IPS-18a (cell line): ENCODE results near the gene EAPP.
"Not testable (repeated sequence)": the region's sequence is repeated elsewhere in the genome, so short reads cannot be mapped to it uniquely, and the experiment has no call there.

Experiments used
- H3K27ac ChIP-seq: one replicate; pipeline ENCODE4 v1.5.1; 2013; ENCODE audit warnings: low read length
- H3K27me3 ChIP-seq: one replicate; pipeline ENCODE4 v1.6.1; 2013; ENCODE audit warnings: mild to moderate bottlenecking, low read length; ENCODE audit not compliant: control insufficient read depth, insufficient read depth
- H3K36me3 ChIP-seq: one replicate; pipeline ENCODE4 v1.6.1; 2013; ENCODE audit warnings: low read depth, low read length; ENCODE audit not compliant: control insufficient read depth
- H3K4me1 ChIP-seq: one replicate; pipeline ENCODE4 v1.6.1; 2013; ENCODE audit warnings: low read depth, low read length; ENCODE audit not compliant: control insufficient read depth
- H3K4me3 ChIP-seq: one replicate; pipeline ENCODE4 v1.5.1; 2013; ENCODE audit warnings: low read length
- H3K9ac ChIP-seq: one replicate; pipeline ENCODE4 v1.6.1; 2013; ENCODE audit warnings: mild to moderate bottlenecking, low read length, moderate library complexity
- H3K9me3 ChIP-seq: one replicate; pipeline ENCODE4 v1.6.1; 2013; ENCODE audit warnings: low read depth, low read length; ENCODE audit not compliant: control insufficient read depth

EAPP gene

DNA sequence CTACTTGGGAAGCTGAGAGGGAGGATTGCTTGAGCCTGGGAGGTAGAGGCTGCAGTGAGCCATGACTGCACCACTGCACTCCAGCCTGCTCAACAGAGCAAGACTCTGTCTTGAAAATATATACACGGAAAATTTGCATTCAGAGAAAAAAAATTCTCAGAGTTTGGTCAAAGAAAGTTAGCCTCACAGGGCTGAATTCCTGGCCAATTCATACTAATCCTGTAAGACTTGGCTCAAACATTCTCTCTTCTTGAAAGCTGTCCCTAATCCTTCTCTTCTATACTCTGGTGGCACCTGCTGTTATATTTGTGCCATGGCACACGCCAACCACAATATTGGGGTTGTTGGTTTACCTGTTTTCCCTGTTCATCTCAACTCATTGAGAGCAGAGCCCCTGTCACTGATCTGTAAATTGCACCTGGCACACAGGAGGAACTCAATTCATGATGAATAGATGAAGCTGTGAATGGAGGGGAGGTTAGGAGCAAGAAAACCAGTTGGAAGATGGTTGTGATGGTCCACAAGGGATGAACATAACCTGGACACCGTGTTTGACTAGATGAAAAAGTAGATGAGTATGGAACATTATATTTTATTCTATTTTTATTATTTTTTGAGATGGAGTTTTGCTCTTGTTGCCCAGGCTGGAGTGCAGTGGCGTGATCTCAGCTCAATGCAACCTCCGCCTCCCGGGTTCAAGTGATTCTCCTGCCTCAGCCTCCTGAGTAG, 40.7 kb downstream of the EAPP start:
- no peak overlapping the region for H3K4me3 ChIP-seq
- peaks cover 10% of the 10 kb centered on the region for H3K4me1 ChIP-seq
- no peak overlapping the region for H3K9ac ChIP-seq
- no peaks in the 10 kb centered on the region for H3K27me3 ChIP-seq
- no peaks in the 10 kb centered on the region for H3K9me3 ChIP-seq
- no peaks in the 10 kb centered on the region for H3K36me3 ChIP-seq
- H3K27ac ChIP-seq: no peak overlapping the region

DNA sequence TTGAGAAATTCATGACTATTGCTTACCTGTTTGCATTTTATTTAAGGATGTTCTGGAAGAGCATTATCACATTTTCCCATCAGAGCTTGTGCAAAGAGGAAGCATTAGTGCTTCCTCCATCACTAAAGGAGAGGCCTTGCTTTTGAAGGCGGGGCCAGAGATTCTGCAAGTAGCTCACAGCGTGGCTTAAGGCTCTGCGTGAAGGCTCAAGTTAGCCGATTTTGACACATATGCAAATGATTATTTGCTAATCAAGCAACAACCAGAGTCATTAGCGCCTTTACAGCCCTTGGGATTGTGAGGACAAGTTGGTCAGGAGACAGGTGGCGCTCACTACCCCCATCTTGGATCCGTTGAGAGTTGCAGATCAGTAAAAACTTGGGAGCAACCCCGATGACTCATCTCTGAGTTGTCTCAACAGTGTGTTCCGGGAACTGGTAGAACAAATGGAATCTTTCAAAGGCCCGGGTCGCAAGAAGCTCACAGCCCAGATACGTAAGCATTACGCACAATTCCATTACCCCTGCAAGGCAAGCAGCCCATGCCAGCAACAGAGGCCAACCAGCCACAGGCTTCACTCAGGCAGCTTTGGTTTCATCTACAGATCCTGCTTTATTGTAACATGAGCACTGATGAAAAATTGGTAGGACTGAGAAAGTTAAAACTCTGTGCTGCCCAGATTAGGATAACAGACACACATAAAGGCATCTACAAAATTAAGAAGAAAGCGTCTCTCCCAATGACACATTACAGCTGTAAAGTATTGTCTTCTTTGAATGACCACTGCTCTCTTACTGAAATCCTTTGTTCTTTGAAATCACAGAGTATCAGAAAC, 42.6 kb downstream of the EAPP start:
- Histone ChIP-seq H3K4me3 (no peak overlapping the region), H3K4me1 (peaks cover 10% of the 10 kb centered on the region), H3K9me3 (no peaks in the 10 kb centered on the region), H3K27ac (peak overlapping the region; percentile 14), H3K36me3 (no peaks in the 10 kb centered on the region), H3K27me3 (no peaks in the 10 kb centered on the region), H3K9ac (no peak overlapping the region)

DNA sequence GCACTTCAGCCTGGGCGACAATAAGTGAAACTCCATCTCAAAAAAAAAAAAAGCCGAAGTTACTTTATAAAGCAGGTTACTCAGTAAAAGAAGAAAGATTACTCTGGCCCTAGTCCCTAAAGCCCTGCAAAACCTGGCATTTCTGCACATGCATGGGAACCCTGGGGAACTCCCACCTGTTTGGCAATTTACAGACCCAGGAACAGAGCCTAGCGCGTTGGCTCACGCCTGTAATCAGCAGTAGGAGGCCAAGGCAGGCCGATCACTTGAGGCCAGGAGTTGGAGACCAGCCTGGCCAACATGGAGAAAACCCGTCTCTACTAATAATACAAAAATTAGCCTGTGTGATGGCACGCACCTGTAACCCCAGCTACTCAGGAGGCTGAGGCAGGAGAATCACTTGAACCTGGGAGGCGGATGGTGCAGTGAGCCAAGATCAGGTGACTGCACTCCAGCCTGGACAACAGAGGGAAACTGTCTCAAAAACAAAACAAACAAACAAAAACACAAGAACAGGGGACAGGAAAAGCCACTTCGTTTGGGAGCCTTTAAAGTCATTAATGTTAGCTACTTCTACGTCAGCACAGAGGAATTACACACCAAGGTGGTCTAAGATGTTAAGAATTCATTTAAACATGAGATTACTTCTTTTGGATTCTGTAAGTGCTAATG, 43.4 kb downstream of the EAPP start:
- Histone ChIP-seq H3K4me1 (peaks cover 10% of the 10 kb centered on the region), H3K36me3 (no peaks in the 10 kb centered on the region), H3K27ac (no peak overlapping the region), H3K9me3 (no peaks in the 10 kb centered on the region), H3K27me3 (no peaks in the 10 kb centered on the region), H3K4me3 (no peak overlapping the region), H3K9ac (no peak overlapping the region)

DNA sequence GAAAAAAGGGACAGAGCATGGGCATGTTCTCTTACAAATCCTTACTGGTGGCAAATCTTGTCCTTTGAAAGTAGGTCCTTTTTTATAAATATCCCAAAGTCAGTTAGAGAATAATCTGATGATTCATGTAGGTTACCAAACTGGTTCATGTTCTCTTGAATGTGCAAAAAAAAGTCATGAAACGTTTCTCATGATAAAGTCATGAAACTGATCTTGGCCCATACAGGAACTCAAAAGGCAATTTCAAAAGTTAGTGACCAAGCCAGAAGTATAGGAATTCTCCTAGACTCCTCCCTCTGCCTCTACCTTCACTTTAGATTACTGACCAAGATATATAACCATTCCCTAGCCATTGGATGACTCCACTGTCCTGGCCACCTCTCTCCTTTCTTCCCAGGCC, 50.2 kb downstream of the EAPP start:
- Histone ChIP-seq H3K4me3 (no peak overlapping the region), H3K27ac (no peak overlapping the region), H3K36me3 (no peaks in the 10 kb centered on the region), H3K9me3 (no peaks in the 10 kb centered on the region), H3K4me1 (no peaks in the 10 kb centered on the region), H3K9ac (no peak overlapping the region), H3K27me3 (no peaks in the 10 kb centered on the region)

DNA sequence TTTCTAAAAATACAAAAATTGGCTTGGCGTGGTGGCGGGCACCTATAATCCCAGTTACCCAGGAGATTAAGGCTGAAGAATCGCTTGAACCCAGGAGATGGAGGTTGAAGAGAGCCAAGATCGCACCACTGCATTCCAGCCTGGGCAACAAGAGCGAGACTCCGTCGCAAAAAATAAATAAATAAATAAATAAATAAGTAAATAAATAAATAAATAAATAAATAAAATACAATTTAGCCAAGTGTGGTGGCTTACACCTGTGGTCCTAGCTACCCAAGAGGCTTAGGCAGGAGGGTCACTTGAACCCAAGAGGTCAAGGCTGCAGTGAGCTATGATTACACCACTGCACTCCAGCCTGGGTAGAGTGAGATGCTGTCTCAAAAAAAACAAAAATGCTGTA, 51.0 kb downstream of the EAPP start:
- no peaks in the 10 kb centered on the region for H3K4me1 ChIP-seq
- H3K27me3 ChIP-seq: no peaks in the 10 kb centered on the region
- no peak overlapping the region for H3K9ac ChIP-seq
- no peaks in the 10 kb centered on the region for H3K36me3 ChIP-seq
- H3K9me3 ChIP-seq: no peaks in the 10 kb centered on the region
- no peak overlapping the region for H3K4me3 ChIP-seq
- H3K27ac ChIP-seq: no peak overlapping the region

DNA sequence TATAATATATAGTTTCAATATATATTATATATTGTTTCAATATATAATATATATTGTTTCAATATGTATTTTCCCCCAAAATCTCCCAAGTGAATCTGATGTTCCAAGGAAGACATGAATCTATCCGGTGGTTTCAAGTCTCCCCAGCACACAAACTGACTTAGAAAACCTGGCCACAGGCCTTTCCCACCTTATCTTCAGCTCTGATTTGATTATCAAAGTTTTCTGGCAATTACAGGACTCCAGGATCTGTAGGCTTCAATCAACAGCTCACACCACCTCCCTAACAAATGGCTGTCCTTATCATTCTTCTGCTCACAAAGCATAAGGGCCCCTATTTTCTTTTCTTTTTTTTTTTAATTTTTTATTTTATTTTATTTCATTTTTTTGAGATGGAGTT, 54.8 kb downstream of the EAPP start:
- Histone ChIP-seq H3K27ac (no peak overlapping the region), H3K27me3 (no peaks in the 10 kb centered on the region), H3K9me3 (no peaks in the 10 kb centered on the region), H3K4me1 (no peaks in the 10 kb centered on the region), H3K36me3 (no peaks in the 10 kb centered on the region), H3K4me3 (no peak overlapping the region), H3K9ac (no peak overlapping the region)

DNA sequence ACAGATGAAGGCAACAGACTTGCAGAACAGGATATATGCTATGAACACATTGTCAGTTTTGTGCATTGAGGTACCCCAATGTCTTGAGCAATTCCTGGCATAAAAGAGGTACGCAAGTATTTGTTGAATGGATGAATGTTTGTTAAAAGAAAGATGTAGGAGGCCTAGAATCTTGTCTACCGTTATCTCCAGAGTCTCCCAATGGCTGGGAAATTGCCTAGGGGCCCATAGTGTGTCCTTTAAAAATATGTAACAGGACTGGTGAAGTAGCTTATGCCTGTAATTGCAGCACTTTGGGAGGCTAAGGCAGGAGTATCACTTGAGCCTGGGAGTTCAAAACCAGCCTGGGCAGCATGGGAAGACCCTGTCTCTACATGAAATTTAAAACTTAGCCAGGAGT, 57.0 kb downstream of the EAPP start:
- Histone ChIP-seq H3K9ac (no peak overlapping the region), H3K4me1 (no peaks in the 10 kb centered on the region), H3K4me3 (no peak overlapping the region), H3K9me3 (no peaks in the 10 kb centered on the region), H3K27ac (no peak overlapping the region), H3K36me3 (no peaks in the 10 kb centered on the region), H3K27me3 (no peaks in the 10 kb centered on the region)

DNA sequence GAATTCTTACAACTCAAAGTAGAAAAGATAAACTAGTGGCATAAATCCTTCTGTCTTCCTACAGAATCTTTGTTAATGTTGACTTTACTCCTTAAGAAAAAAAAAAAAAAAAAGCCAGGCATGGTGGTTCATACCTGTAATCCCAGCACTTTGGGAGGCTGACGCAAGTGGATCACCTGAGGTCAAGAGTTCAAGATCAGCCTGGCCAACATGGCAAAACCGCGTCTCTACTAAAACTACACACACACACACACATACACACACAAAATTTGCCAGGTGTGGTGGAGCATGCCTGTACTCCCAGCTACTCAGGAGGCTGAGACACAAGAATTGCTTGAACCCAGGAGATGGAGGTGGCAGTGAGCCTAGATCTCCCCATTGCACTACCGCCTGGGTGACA, 59.8 kb downstream of the EAPP start:
- H3K9ac ChIP-seq: no peak overlapping the region
- no peak overlapping the region for H3K27ac ChIP-seq
- no peak overlapping the region for H3K4me3 ChIP-seq
- H3K4me1 ChIP-seq: no peaks in the 10 kb centered on the region
- H3K27me3 ChIP-seq: no peaks in the 10 kb centered on the region
- H3K9me3 ChIP-seq: no peaks in the 10 kb centered on the region
- no peaks in the 10 kb centered on the region for H3K36me3 ChIP-seq

DNA sequence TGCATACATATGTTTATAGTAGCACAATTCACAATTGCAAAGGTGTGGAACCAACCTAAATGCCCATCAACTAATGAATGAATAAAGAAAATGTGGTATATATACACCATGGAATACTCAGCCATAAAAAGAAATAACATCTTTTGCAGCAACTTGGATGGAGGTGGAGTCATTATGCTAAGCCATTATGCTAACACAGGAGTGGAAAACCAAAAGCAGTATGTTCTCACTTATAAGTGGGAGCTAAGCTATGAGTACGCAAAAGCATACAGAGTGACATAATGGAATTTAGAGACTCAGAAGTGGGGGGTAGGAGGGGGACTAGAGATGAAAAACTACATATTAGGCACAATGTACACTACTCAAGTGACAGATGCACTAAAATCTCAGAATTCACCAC, 61.2 kb downstream of the EAPP start:
- H3K36me3 ChIP-seq: no peaks in the 10 kb centered on the region
- no peak overlapping the region for H3K27ac ChIP-seq
- no peak overlapping the region for H3K9ac ChIP-seq
- no peaks in the 10 kb centered on the region for H3K9me3 ChIP-seq
- no peak overlapping the region for H3K4me3 ChIP-seq
- no peaks in the 10 kb centered on the region for H3K27me3 ChIP-seq
- no peaks in the 10 kb centered on the region for H3K4me1 ChIP-seq

DNA sequence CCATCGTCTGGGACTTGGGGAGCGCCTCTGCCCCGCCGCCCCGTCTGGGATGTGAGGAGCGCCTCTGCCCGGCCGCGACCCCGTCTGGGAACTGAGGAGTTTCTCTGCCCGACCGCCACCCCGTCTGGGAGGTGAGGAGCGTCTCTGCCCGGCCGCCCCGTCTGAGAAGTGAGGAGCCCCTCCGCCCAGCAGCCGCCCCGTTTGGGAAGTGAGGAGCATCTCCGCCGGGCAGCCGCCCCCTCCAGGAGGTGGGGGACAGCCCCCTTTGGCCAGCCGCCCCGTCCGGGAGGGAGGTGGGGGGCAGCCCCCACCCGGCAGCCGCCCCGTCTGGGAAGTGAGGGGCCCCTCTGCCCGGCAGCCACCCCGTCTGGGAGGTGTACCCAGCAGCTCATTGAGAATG, 63.5 kb downstream of the EAPP start:
- H3K9ac ChIP-seq, H3K36me3 ChIP-seq, H3K27ac ChIP-seq, H3K27me3 ChIP-seq, H3K4me3 ChIP-seq, H3K4me1 ChIP-seq, H3K9me3 ChIP-seq: not testable (repeated sequence)

DNA sequence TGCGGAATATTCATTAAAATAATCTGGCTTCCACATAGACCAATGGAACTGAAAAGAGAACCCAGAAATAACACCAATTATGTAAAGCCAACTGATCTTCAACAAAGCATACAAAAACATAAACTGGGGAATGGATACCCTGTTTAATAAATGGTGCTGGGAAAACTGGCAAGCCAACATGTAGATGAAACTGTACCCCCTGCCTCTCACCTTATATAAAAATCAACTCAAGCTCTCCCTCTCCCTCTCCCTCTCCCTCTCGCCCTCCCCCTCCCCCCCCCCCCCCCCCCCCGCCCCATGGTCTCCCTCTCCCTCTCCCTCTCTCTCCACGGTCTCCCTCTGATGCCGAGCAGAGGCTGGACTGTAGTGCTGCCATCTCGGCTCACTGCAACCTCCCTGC, 64.3 kb downstream of the EAPP start:
- no peak overlapping the region for H3K27ac ChIP-seq
- H3K27me3 ChIP-seq: no peaks in the 10 kb centered on the region
- H3K4me1 ChIP-seq: no peaks in the 10 kb centered on the region
- H3K9ac ChIP-seq: no peak overlapping the region
- no peak overlapping the region for H3K4me3 ChIP-seq
- no peaks in the 10 kb centered on the region for H3K36me3 ChIP-seq
- H3K9me3 ChIP-seq: no peaks in the 10 kb centered on the region
